ENCODE results near the gene SLC10A7. TPM values are rescaled to one million over a fixed set of nuclear protein-coding genes. Genes with fewer than 3 reads are reported as not detected.

Gene SLC10A7
- total and polyA plus RNA-seq, 2 donors (not counting 1 experiment from before 2014, with no cell fraction given): 5.7 to 18.3 TPM

- H3K27ac ChIP-seq (ENCODE audit: low read length in 2 of 2): no peak overlapping the region
- H3K9ac ChIP-seq (ENCODE audit: low read length): no peak overlapping the region
- H3K27me3 Mint-ChIP-seq: no peaks in the 10 kb centered on the region
- H3K9me3 ChIP-seq (ENCODE audit: control extremely low read depth in 1 of 3, control insufficient read depth in 2 of 3, insufficient read depth in 1 of 3, low read length in 2 of 3): no peaks in the 10 kb centered on the region
- H3K36me3 ChIP-seq (replicated peaks in 1 of 2; ENCODE audit: control extremely low read depth in 1 of 2, control insufficient read depth in 1 of 2, extremely low read depth in 1 of 2, insufficient read depth in 2 of 2, low read length in 1 of 2): no peaks in the 10 kb centered on the region
- no peaks in the 10 kb centered on the region for H3K27me3 ChIP-seq (replicated peaks in 1 of 4; ENCODE audit: control extremely low read depth in 1 of 4, control insufficient read depth in 3 of 4, insufficient read depth in 4 of 4, low read length in 3 of 4)
- 91% methylated on average over 8 of the region's 8 CpGs for WGBS (ENCODE audit: insufficient coverage)
- no peak overlapping the region for H3K4me2 ChIP-seq (replicated peaks; ENCODE audit: low read depth, low read length, poor library complexity, severe bottlenecking)
- no peak for DNase-seq
- no peak overlapping the region for H3K4me3 ChIP-seq (ENCODE audit: control extremely low read depth in 1 of 5, extremely low read depth in 1 of 5, insufficient read depth in 1 of 5, low read depth in 2 of 5, low read length in 4 of 5)
- H4K20me1 ChIP-seq (ENCODE audit: control insufficient read depth, insufficient read depth, low read length, poor library complexity, severe bottlenecking): no peaks in the 10 kb centered on the region
- no peak overlapping the region for H3K27ac Mint-ChIP-seq
- H3K4me1 ChIP-seq (ENCODE audit: control insufficient read depth in 2 of 2, insufficient read depth in 2 of 2, low read length in 2 of 2): no peaks in the 10 kb centered on the region
- H3K9me3 Mint-ChIP-seq (ENCODE audit: insufficient read depth): no peaks in the 10 kb centered on the region
- ATAC-seq (ENCODE audit: low read depth): no peak
- H2AFZ ChIP-seq (ENCODE audit: insufficient read depth, low read depth, low read length, poor library complexity, severe bottlenecking): no peak overlapping the region
- TF ChIP-seq CTCF (IDR thresholded peaks at IDR 0.05) (no peak), EZH2 (IDR thresholded peaks at IDR 0.05; ENCODE audit: borderline replicate concordance, insufficient read depth, low read depth, low read length, poor library complexity, severe bottlenecking) (no peak)
- intact Hi-C loops (cut with micrococcal nuclease): no loop called here
- no peaks in the 10 kb centered on the region for H3K4me1 Mint-ChIP-seq
- H3K79me2 ChIP-seq (ENCODE audit: control insufficient read depth, insufficient read depth, low read length): no peaks in the 10 kb centered on the region
- H3K4me3 Mint-ChIP-seq: no peak overlapping the region
- CTCF ChIA-PET: no interaction called here
- POLR2A ChIA-PET: no interaction called here
Observed at GRCh38 chr4:146222313-146222712, 299.4 kb downstream of the SLC10A7 start.

- WGBS (ENCODE audit: insufficient coverage): 96% methylated on average over 5 of the region's 5 CpGs
- intact Hi-C loops (cut with micrococcal nuclease): no loop called here
- Mint-ChIP-seq H3K9me3 (ENCODE audit: insufficient read depth) (no peaks in the 10 kb centered on the region), H3K4me1 (no peaks in the 10 kb centered on the region), H3K4me3 (no peak within 1 kb of the TSS), H3K27ac (no peak within 1 kb of the TSS), H3K27me3 (no peaks in the 10 kb centered on the region)
- no peaks in the 10 kb centered on the region for H3K27me3 ChIP-seq (replicated peaks in 1 of 4; ENCODE audit: control extremely low read depth in 1 of 4, control insufficient read depth in 3 of 4, insufficient read depth in 4 of 4, low read length in 3 of 4)
- ChIA-PET POLR2A (no interaction called here), CTCF (no interaction called here)
- H3K4me1 ChIP-seq (ENCODE audit: control insufficient read depth in 2 of 2, insufficient read depth in 2 of 2, low read length in 2 of 2): no peaks in the 10 kb centered on the region
- H3K4me3 ChIP-seq (ENCODE audit: control extremely low read depth in 1 of 5, extremely low read depth in 1 of 5, insufficient read depth in 1 of 5, low read depth in 2 of 5, low read length in 4 of 5): no peak within 1 kb of the TSS
- no peak within 1 kb of the TSS for H2AFZ ChIP-seq (ENCODE audit: insufficient read depth, low read depth, low read length, poor library complexity, severe bottlenecking)
- no peaks in the 10 kb centered on the region for H3K79me2 ChIP-seq (ENCODE audit: control insufficient read depth, insufficient read depth, low read length)
- no peaks in the 10 kb centered on the region for H3K36me3 ChIP-seq (replicated peaks in 1 of 2; ENCODE audit: control extremely low read depth in 1 of 2, control insufficient read depth in 1 of 2, extremely low read depth in 1 of 2, insufficient read depth in 2 of 2, low read length in 1 of 2)
- no peak within 1 kb of the TSS for H3K9ac ChIP-seq (ENCODE audit: low read length)
- H3K9me3 ChIP-seq (ENCODE audit: control extremely low read depth in 1 of 3, control insufficient read depth in 2 of 3, insufficient read depth in 1 of 3, low read length in 2 of 3): no peaks in the 10 kb centered on the region
- no peak for ATAC-seq (ENCODE audit: low read depth)
- DNase-seq: no peak
- TF ChIP-seq EZH2 (IDR thresholded peaks at IDR 0.05; ENCODE audit: borderline replicate concordance, insufficient read depth, low read depth, low read length, poor library complexity, severe bottlenecking): no peak
- no peak for TF ChIP-seq CTCF (IDR thresholded peaks at IDR 0.05)
- H3K27ac ChIP-seq (ENCODE audit: low read length in 2 of 2): no peak within 1 kb of the TSS
- H4K20me1 ChIP-seq (ENCODE audit: control insufficient read depth, insufficient read depth, low read length, poor library complexity, severe bottlenecking): no peaks in the 10 kb centered on the region
- H3K4me2 ChIP-seq (replicated peaks; ENCODE audit: low read depth, low read length, poor library complexity, severe bottlenecking): no peak within 1 kb of the TSS
Observed at GRCh38 chr4:146214238-146214637, 307.5 kb downstream of the SLC10A7 start, which contains the start of gene REELD1. Gene REELD1, plus strand, starts transcription at chr4:146214538. Its CDS starts 2,415 bp downstream, at chr4:146216953.

Data from B cell (primary cell).